Measurements from ENCODE around the gene DIPK1B. TPM values are rescaled to one million over a fixed set of nuclear protein-coding genes. Genes with fewer than 3 reads are reported as not detected.

DIPK1B gene
- total RNA-seq, 2 donors from 2014 or later = 2.0 to 25.7 TPM

- WGBS, 2 donors = 24% methylated on average over 15 to 32 of the region's 32 CpGs
- ATAC-seq = peak; percentile 40
Measured at GRCh38 chr9:136741883-136742571, 29.7 kb downstream of the DIPK1B start.

GRCh38 chr9:136742591-136743391 lies 30.4 kb downstream of the DIPK1B start, which contains the start of gene LCN10:
TSS of gene LCN10 (minus strand) at chr9:136742940. CDS start at chr9:136742903, 37 bp downstream.
- ATAC-seq (peak; percentile 38), DNase-seq (peak; percentile 35 to 65 (median 59))
- H3K27me3 ChIP-seq = peaks cover 0 to 14% of the 10 kb centered on the region in 2 donors
- H3K36me3 ChIP-seq (replicated peaks in 1 of 2; ENCODE audit: insufficient read depth in 1 of 2, low read depth in 2 of 2) = no peaks in the 10 kb centered on the region
- intact Hi-C loops (cut with DNase I) = no loop called here
- H3K27ac ChIP-seq = no peak within 1 kb of the TSS
- no peaks in the 10 kb centered on the region for H3K9me3 ChIP-seq
- 11 to 29% methylated on average over 3 to 25 of the region's 25 CpGs for WGBS, 2 donors
- no peak within 1 kb of the TSS for H3K4me3 ChIP-seq
- TF ChIP-seq POLR2A (IDR thresholded peaks at IDR 0.05) (no peak), CTCF (IDR thresholded peaks at IDR 0.05) (peak in 5 of 7 experiments; percentile 34 to 45 (median 35))
- peaks cover 30% of the 10 kb centered on the region for H3K4me1 ChIP-seq

More at GRCh38 chr9:136741883-136742571, 29.7 kb downstream of the DIPK1B start:
- peaks cover 30% of the 10 kb centered on the region for H3K4me1 ChIP-seq
- peaks cover 0 to 14% of the 10 kb centered on the region in 2 donors for H3K27me3 ChIP-seq
- intact Hi-C loops (cut with DNase I) = no loop called here
- DNase-seq = peak in 3 of 4 donors; percentile 45 to 52 (median 49)
- TF ChIP-seq POLR2A (IDR thresholded peaks at IDR 0.05) (no peak), CTCF (IDR thresholded peaks at IDR 0.05) (no peak)
- no peak overlapping the region for H3K4me3 ChIP-seq
- H3K27ac ChIP-seq = no peak overlapping the region
- no peaks in the 10 kb centered on the region for H3K9me3 ChIP-seq
- H3K36me3 ChIP-seq (replicated peaks in 1 of 2; ENCODE audit: insufficient read depth in 1 of 2, low read depth in 2 of 2) = no peaks in the 10 kb centered on the region

- no peak for ATAC-seq
Measured at GRCh38 chr9:136743639-136744211, 31.4 kb downstream of the DIPK1B start.

GRCh38 chr9:136744773-136745172 lies 32.4 kb downstream of the DIPK1B start:
- ATAC-seq = no peak
- WGBS, 2 donors = 85% methylated on average over 18 of the region's 18 CpGs; no CpG with 5 or more reads in 1 of the 2 donors
- no peaks in the 10 kb centered on the region for H3K9me3 ChIP-seq
- H3K4me1 ChIP-seq = peaks cover 43% of the 10 kb centered on the region
- no peak for DNase-seq
- intact Hi-C loops (cut with DNase I) = no loop called here
- TF ChIP-seq CTCF (IDR thresholded peaks at IDR 0.05) (no peak), POLR2A (IDR thresholded peaks at IDR 0.05) (no peak)
- H3K27ac ChIP-seq = no peak overlapping the region
- no peak overlapping the region for H3K4me3 ChIP-seq
- no peaks in the 10 kb centered on the region for H3K36me3 ChIP-seq (replicated peaks in 1 of 2; ENCODE audit: insufficient read depth in 1 of 2, low read depth in 2 of 2)
- peaks cover 0 to 14% of the 10 kb centered on the region in 2 donors for H3K27me3 ChIP-seq

More at GRCh38 chr9:136743639-136744211, 31.4 kb downstream of the DIPK1B start:
- Histone ChIP-seq H3K27ac (no peak overlapping the region), H3K36me3 (replicated peaks in 1 of 2; ENCODE audit: insufficient read depth in 1 of 2, low read depth in 2 of 2) (no peaks in the 10 kb centered on the region), H3K9me3 (no peaks in the 10 kb centered on the region), H3K27me3 (peaks cover 0 to 14% of the 10 kb centered on the region in 2 donors), H3K4me1 (peaks cover 36% of the 10 kb centered on the region), H3K4me3 (no peak overlapping the region)
- intact Hi-C loops (cut with DNase I) = no loop called here
- DNase-seq = no peak
- WGBS, 2 donors = 93 to 94% methylated on average over 14 to 15 of the region's 16 CpGs
- TF ChIP-seq CTCF (IDR thresholded peaks at IDR 0.05) = no peak
- TF ChIP-seq POLR2A (IDR thresholded peaks at IDR 0.05) = no peak
